Endothelial cell of umbilical vein (primary cell): ENCODE results near the gene ZNF672. TPM values are rescaled to one million over a fixed set of nuclear protein-coding genes. Genes with fewer than 3 reads are reported as not detected.

Source experiments
- BruUV-seq: library from RNA; stranded (reverse); fragments of 400-500 nt; replicated peaks from 2 replicates; lab custom pipeline; 2021; lab: Mats Ljungman, UMichigan
- CTCF ChIA-PET: fragments of 300-600, 350-600 bp; sonication (Branson Sonifier 250); formaldehyde crosslinking; loops from one replicate; lab custom pipeline; 2021; ENCODE audit warnings: antibody characterized with exemption, inconsistent platforms; lab: Charles Lee
- POLR2A ChIA-PET: fragments of 300-600, 350-600 bp; sonication (Branson Sonifier 250); formaldehyde crosslinking; loops from one replicate; lab custom pipeline; 2021; ENCODE audit warnings: antibody characterized with exemption, inconsistent platforms; lab: Charles Lee
- DNase-seq: peaks from one replicate; pipeline ENCODE4 v3.0.0-alpha.2; 2011; ENCODE audit warnings: low read depth, low spot score
- FAIRE-seq: peaks from 2 replicates; lab custom pipeline; 2011; peaks lifted over from hg19 to GRCh38; lab: Jason Lieb, UNC
- H2AFZ ChIP-seq: 2 replicates; pipeline ENCODE4 v1.6.0; 2012; ENCODE audit warnings: low read depth, low read length, control low read depth, inconsistent platforms
- H3K27ac ChIP-seq: 2 replicates; pipeline ENCODE4 v1.5.1; 2011; ENCODE audit warnings: low read depth, mild to moderate bottlenecking, control low read depth, low read length, moderate library complexity; ENCODE audit not compliant: insufficient read depth
- H3K27me3 ChIP-seq, 2 experiments: 2 replicates each; pipeline versions ENCODE4 v1.6.0 to v1.6.1; 2011; ENCODE audit warnings: low read length in 2 of 2, mixed read lengths in 1 of 2; ENCODE audit not compliant: control insufficient read depth in 2 of 2, insufficient read depth in 2 of 2
- H3K36me3 ChIP-seq, 2 experiments: 2 replicates in 1 of 2; 3 replicates in 1 of 2; pipeline ENCODE4 v1.5.1; 2011; ENCODE audit warnings: low read length in 2 of 2, mild to moderate bottlenecking in 1 of 2, moderate library complexity in 1 of 2; ENCODE audit not compliant: control insufficient read depth in 2 of 2, insufficient read depth in 2 of 2; ENCODE audit errors: extremely low read depth in 1 of 2
- H3K4me1 ChIP-seq: 3 replicates; pipeline ENCODE4 v1.5.1; 2011; ENCODE audit warnings: mild to moderate bottlenecking, low read length; ENCODE audit not compliant: control insufficient read depth, insufficient read depth; ENCODE audit errors: extremely low read depth
- H3K4me2 ChIP-seq: 2 replicates; pipeline ENCODE4 v1.6.1; 2011; ENCODE audit warnings: low read length, control low read depth, mixed read lengths; ENCODE audit not compliant: insufficient read depth
- H3K4me3 ChIP-seq, 3 experiments: fragments of 200-600 bp in 1 of 3; sonication (generic), shearing (Covaris generic) in 1 of 3; replicated peaks in 1 of 3; 2 replicates each; pipeline ENCODE4 v1.5.1; 2011 to 2016; ENCODE audit warnings: control low read depth in 3 of 3, low read length in 3 of 3, mild to moderate bottlenecking in 2 of 3, inconsistent platforms in 1 of 3, low read depth in 1 of 3, moderate library complexity in 1 of 3; ENCODE audit not compliant: insufficient read depth in 1 of 3
- H3K79me2 ChIP-seq: 2 replicates; pipeline ENCODE4 v1.6.0; 2012; ENCODE audit warnings: low read length, inconsistent platforms; ENCODE audit not compliant: control insufficient read depth, insufficient read depth
- H3K9ac ChIP-seq: replicated peaks from 2 replicates; pipeline ENCODE3; 2011; ENCODE audit warnings: low read length, control low read depth; ENCODE audit not compliant: insufficient read depth; ENCODE audit errors: extremely low read depth
- H3K9me1 ChIP-seq: replicated peaks from 3 replicates; pipeline ENCODE4 v1.6.0; 2011; ENCODE audit warnings: mild to moderate bottlenecking, low read length; ENCODE audit not compliant: control insufficient read depth, insufficient read depth; ENCODE audit errors: extremely low read depth
- H3K9me3 ChIP-seq: replicated peaks from 2 replicates; pipeline ENCODE4 v1.5.1; 2012; ENCODE audit warnings: low read length, inconsistent platforms; ENCODE audit not compliant: control insufficient read depth, insufficient read depth
- H4K20me1 ChIP-seq: replicated peaks from 2 replicates; pipeline ENCODE3; 2011; ENCODE audit warnings: mild to moderate bottlenecking, low read length; ENCODE audit not compliant: control insufficient read depth, insufficient read depth; ENCODE audit errors: extremely low read depth
- CTCF ChIP-seq, 2 donors: IDR thresholded peaks; 1 replicate in 1 of 2; 2 replicates in 1 of 2; pipeline ENCODE4 v1.5.1; 2011; ENCODE audit warnings: low read length in 2 of 2, mild to moderate bottlenecking in 2 of 2, moderate library complexity in 2 of 2, control low read depth in 1 of 2, inconsistent platforms in 1 of 2, low read depth in 1 of 2; ENCODE audit not compliant: insufficient read depth in 1 of 2; ENCODE audit errors: extremely low read depth in 1 of 2
- EZH2 ChIP-seq: IDR thresholded peaks from 2 replicates; pipeline ENCODE4 v1.6.1; 2012; ENCODE audit warnings: borderline replicate concordance, low read depth, mild to moderate bottlenecking, moderate library complexity, low read length, inconsistent platforms; ENCODE audit not compliant: severe bottlenecking
- FOS ChIP-seq: IDR thresholded peaks from 2 replicates; pipeline ENCODE4 v1.6.1; 2011; ENCODE audit warnings: mild to moderate bottlenecking, low read length, moderate library complexity, borderline replicate concordance; ENCODE audit not compliant: insufficient read depth
- GATA2 ChIP-seq: IDR thresholded peaks from 2 replicates; pipeline ENCODE4 v1.7.0; 2011; ENCODE audit warnings: low read depth, mild to moderate bottlenecking, moderate library complexity, mixed read lengths, low read length; ENCODE audit not compliant: insufficient read length, insufficient read depth
- JUN ChIP-seq: IDR thresholded peaks from 2 replicates; pipeline ENCODE4 v1.6.1; 2011; ENCODE audit warnings: borderline replicate concordance, low read depth; ENCODE audit not compliant: insufficient read length, insufficient read depth
- MAX ChIP-seq: IDR thresholded peaks from 2 replicates; pipeline ENCODE4 v1.6.1; 2011; ENCODE audit not compliant: insufficient read depth, insufficient read length
- MYC ChIP-seq: IDR thresholded peaks from one replicate; pipeline ENCODE4 v1.6.1; 2011; ENCODE audit warnings: mild to moderate bottlenecking, low read depth, low read length
- POLR2A ChIP-seq: IDR thresholded peaks from 2 replicates; pipeline ENCODE4 v1.6.1; 2012; ENCODE audit warnings: low read depth, mild to moderate bottlenecking, control low read depth, low read length
- POLR2AphosphoS5 ChIP-seq: IDR thresholded peaks from 2 replicates; pipeline ENCODE4 v1.6.1; 2012; ENCODE audit warnings: low read depth, mild to moderate bottlenecking, control low read depth, low read length, moderate library complexity; ENCODE audit not compliant: insufficient read depth
- dilution Hi-C: fragments of 300-500 bp; cut with MboI; formaldehyde crosslinking; loops from one replicate; pipeline ENCODE4 v1.15.0; 2019; ENCODE audit warnings: low sequenced_read_pairs; ENCODE audit not compliant: extremely low pct_ligation_motif_present
- intact Hi-C: fragments of 100-400 bp; cut with micrococcal nuclease; formaldehyde crosslinking; loops from one replicate; pipeline ENCODE4 v1.10.0; 2022
- polyA plus RNA-seq, 4 experiments: library from polyadenylated mRNA; depleted of rRNA in 3 of 4; stranded (reverse) in 3 of 4; unstranded in 1 of 4; fragments of >200 nt; gene quantifications; 2 replicates each; pipeline versions ENCODE4 v1.2.1 to v1.2.3, GENCODE V29; 2011 to 2012; ENCODE audit warnings: missing spikeins in 1 of 4
- total RNA-seq: library from RNA; stranded (reverse); gene quantifications from 2 replicates; pipeline ENCODE4 v1.2.3, GENCODE V29; 2021

ZNF672 gene
- total and polyA plus RNA-seq, 2 donors (not counting 3 experiments of a cell fraction or from before 2014, with no cell fraction given): 20.1 to 29.6 TPM

GRCh38 chr1:248810727-248811513 lies 27.1 kb upstream of the ZNF672 start:
- ChIA-PET CTCF (interaction anchor here (1.0 kb wide), 2 partner anchors 15 to 48 kb away, joined by 3 read pairs; partner anchors contain the start of genes SH3BP5L and ZNF692), POLR2A (no interaction called here)
- Histone ChIP-seq H3K36me3 (peaks cover 5 to 35% of the 10 kb centered on the region in 2 experiments), H2AFZ (no peak overlapping the region), H3K27me3 (no peaks in the 10 kb centered on the region), H3K27ac (no peak overlapping the region), H3K4me2 (no peak overlapping the region), H3K79me2 (no peaks in the 10 kb centered on the region), H3K9ac (no peak overlapping the region), H3K9me3 (no peaks in the 10 kb centered on the region), H3K4me1 (no peaks in the 10 kb centered on the region), H3K4me3 (no peak overlapping the region), H3K9me1 (no peaks in the 10 kb centered on the region), H4K20me1 (no peaks in the 10 kb centered on the region)
- intact Hi-C loops: no loop called here
- dilution Hi-C loops: no loop called here
- FAIRE-seq (no peak), DNase-seq (no peak)
- TF ChIP-seq GATA2: no peak
- TF ChIP-seq MYC: no peak
- TF ChIP-seq MAX: no peak
- TF ChIP-seq EZH2: no peak
- TF ChIP-seq POLR2A: no peak
- TF ChIP-seq CTCF (IDR thresholded peaks at IDR 0.05; ENCODE audit: extremely low read depth in 1 of 2, insufficient read depth in 1 of 2, low read depth in 1 of 2, low read length in 2 of 2): no peak
- no peak for TF ChIP-seq POLR2AphosphoS5
- TF ChIP-seq FOS: no peak
- TF ChIP-seq JUN: no peak
- BruUV-seq: no TSS peak
